Ascending aorta (tissue), 2 donors: ENCODE measurements around the gene RNF145. TPM values are rescaled to one million over a fixed set of nuclear protein-coding genes. Genes with fewer than 3 reads are reported as not detected.

Experiments used
- DNase-seq, 2 donors: peaks; one replicate each; pipeline ENCODE4 v3.0.0-alpha.2; 2019; ENCODE audit warnings: low spot score in 2 of 2
- H3K27ac ChIP-seq, 2 donors: fragments of 200-600 bp; sonication (generic); one replicate each; pipeline ENCODE4 v1.5.1; 2016 to 2017; ENCODE audit warnings: mild to moderate bottlenecking in 1 of 2
- H3K27me3 ChIP-seq: fragments of 200-600 bp; sonication (generic); one replicate; pipeline ENCODE4 v1.5.1; 2017
- H3K36me3 ChIP-seq, 2 donors: fragments of 200-600 bp; sonication (generic); one replicate each; pipeline ENCODE4 v1.5.1; 2016
- H3K4me1 ChIP-seq, 2 donors: fragments of 200-600 bp; sonication (generic); one replicate each; pipeline ENCODE4 v1.5.1; 2016 to 2017; ENCODE audit warnings: mild to moderate bottlenecking in 1 of 2
- H3K4me3 ChIP-seq, 2 donors: fragments of 200-600 bp; sonication (generic); one replicate each; pipeline ENCODE4 v1.5.1; 2016 to 2017; ENCODE audit warnings: mild to moderate bottlenecking in 1 of 2
- H3K9me3 ChIP-seq, 2 donors: fragments of 200-600 bp; sonication (generic); one replicate each; pipeline ENCODE4 v1.5.1; 2016
- CTCF ChIP-seq, 3 experiments: fragments of 200-600 bp in 2 of 3; fragments of 450-650 bp in 1 of 3; sonication (generic) in 2 of 3; IDR thresholded peaks; one replicate each; pipeline ENCODE4 v1.5.1; 2016 to 2019; ENCODE audit warnings: antibody characterized with exemption in 3 of 3, mild to moderate bottlenecking in 1 of 3, moderate library complexity in 1 of 3
- intact Hi-C: fragments of 100-400 bp; cut with DNase I; formaldehyde crosslinking; loops from one replicate; pipeline ENCODE4 v1.15.1; 2023
- total RNA-seq: library from RNA; depleted of rRNA; stranded (reverse); fragments of >200 nt; gene quantifications from one replicate; pipeline ENCODE4 v1.1.0, GENCODE V29; 2016

The RNF145 gene
- total RNA-seq, 1 donor from 2014 or later = 47.8 TPM

GRCh38 chr5:159210210-159210661, 883 bp upstream of the RNF145 start:
- DNase-seq = no peak
- Histone ChIP-seq H3K9me3 (no peaks in the 10 kb centered on the region), H3K27me3 (no peaks in the 10 kb centered on the region), H3K4me3 (peak overlapping the region in 1 of 2 donors; percentile 100), H3K27ac (no peak overlapping the region), H3K4me1 (peaks cover 3 to 12% of the 10 kb centered on the region in 2 donors), H3K36me3 (no peaks in the 10 kb centered on the region)
- intact Hi-C loops = no loop called here
- TF ChIP-seq CTCF (IDR thresholded peaks at IDR 0.05) = no peak

- TF ChIP-seq CTCF (IDR thresholded peaks at IDR 0.05) = no peak
- peak in 1 of 2 donors; percentile 65 for DNase-seq
- intact Hi-C loops = loop anchor here (1.0 to 5.0 kb wide), 4 partner anchors 30 to 1351 kb away; partner anchors contain the start of genes CLINT1 and UBLCP1
Observed at GRCh38 chr5:159208514-159209437, 577 bp downstream of the RNF145 start.

GRCh38 chr5:159207686-159208513, 1.5 kb downstream of the RNF145 start:
- Histone ChIP-seq H3K9me3 (no peaks in the 10 kb centered on the region), H3K27ac (peak overlapping the region; percentile 79 to 97), H3K36me3 (no peaks in the 10 kb centered on the region), H3K27me3 (no peaks in the 10 kb centered on the region), H3K4me1 (peaks cover 3 to 27% of the 10 kb centered on the region in 2 donors), H3K4me3 (peak overlapping the region; percentile 94 to 100)
- DNase-seq = peak; percentile 23 to 88
- intact Hi-C loops = loop anchor here (2.0 to 5.0 kb wide), 3 partner anchors 29 to 1351 kb away; partner anchors contain the start of gene CLINT1
- TF ChIP-seq CTCF (IDR thresholded peaks at IDR 0.05) = no peak

More at GRCh38 chr5:159208514-159209437, 577 bp downstream of the RNF145 start:
- peak overlapping the region; percentile 94 to 100 for H3K4me3 ChIP-seq
- no peaks in the 10 kb centered on the region for H3K9me3 ChIP-seq
- no peaks in the 10 kb centered on the region for H3K27me3 ChIP-seq
- peak overlapping the region; percentile 79 to 97 for H3K27ac ChIP-seq
- H3K4me1 ChIP-seq = peaks cover 3 to 20% of the 10 kb centered on the region in 2 donors
- H3K36me3 ChIP-seq = no peaks in the 10 kb centered on the region

GRCh38 chr5:159207222-159207685, 2.1 kb downstream of the RNF145 start:
- peak overlapping the region; percentile 79 to 97 for H3K27ac ChIP-seq
- no peaks in the 10 kb centered on the region for H3K27me3 ChIP-seq
- H3K9me3 ChIP-seq = no peaks in the 10 kb centered on the region
- peak overlapping the region; percentile 94 to 100 for H3K4me3 ChIP-seq
- TF ChIP-seq CTCF (IDR thresholded peaks at IDR 0.05) = no peak
- no peaks in the 10 kb centered on the region for H3K36me3 ChIP-seq
- no peak for DNase-seq
- intact Hi-C loops = loop anchor here (5.0 kb wide), 2 partner anchors 50 to 1350 kb away; partner anchors contain the start of gene CLINT1
- peaks cover 3 to 31% of the 10 kb centered on the region in 2 donors for H3K4me1 ChIP-seq

GRCh38 chr5:159206818-159207217, 2.5 kb downstream of the RNF145 start:
- no peak for TF ChIP-seq CTCF (IDR thresholded peaks at IDR 0.05)
- H3K9me3 ChIP-seq = no peaks in the 10 kb centered on the region
- peaks cover 3 to 31% of the 10 kb centered on the region in 2 donors for H3K4me1 ChIP-seq
- peak overlapping the region; percentile 94 to 100 for H3K4me3 ChIP-seq
- H3K27ac ChIP-seq = peak overlapping the region; percentile 79 to 97
- no peaks in the 10 kb centered on the region for H3K36me3 ChIP-seq
- intact Hi-C loops = loop anchor here (5.0 kb wide), 2 partner anchors 50 to 1350 kb away; partner anchors contain the start of gene CLINT1
- DNase-seq = no peak
- H3K27me3 ChIP-seq = no peaks in the 10 kb centered on the region
